GM19452 (cell line): ENCODE results near the gene MYH10.

Experiments used
- ATAC-seq: cut with Tn5 transposase; IDR thresholded peaks from one replicate; pipeline ENCODE4 v1.9.1; 2021; ENCODE audit not compliant: unreplicated experiment

Gene MYH10

GRCh38 chr17:8453326-8453725 lies 177.2 kb downstream of the MYH10 start:
- no peak for ATAC-seq

- ATAC-seq: no peak
Observed at GRCh38 chr17:8451933-8452614, 178.5 kb downstream of the MYH10 start.

DNA sequence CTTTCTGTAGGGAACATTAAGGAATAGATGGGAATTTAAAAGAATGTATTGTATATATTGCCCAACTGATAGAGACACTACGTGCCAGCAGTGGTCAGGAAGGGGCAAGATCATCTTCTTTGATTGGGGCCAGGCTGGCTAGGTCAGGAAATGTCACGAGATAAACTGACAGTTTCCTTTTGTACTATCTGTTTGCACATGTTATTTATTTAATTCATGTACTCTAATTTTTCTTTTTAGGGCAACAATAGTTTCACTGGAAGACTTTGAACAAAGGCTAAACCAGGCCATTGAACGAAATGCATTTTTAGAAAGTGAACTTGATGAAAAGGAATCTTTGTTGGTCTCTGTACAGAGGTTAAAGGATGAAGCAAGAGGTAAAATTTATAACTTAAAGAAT lies 182.2 kb downstream of the MYH10 start:
- ATAC-seq: no peak

DNA sequence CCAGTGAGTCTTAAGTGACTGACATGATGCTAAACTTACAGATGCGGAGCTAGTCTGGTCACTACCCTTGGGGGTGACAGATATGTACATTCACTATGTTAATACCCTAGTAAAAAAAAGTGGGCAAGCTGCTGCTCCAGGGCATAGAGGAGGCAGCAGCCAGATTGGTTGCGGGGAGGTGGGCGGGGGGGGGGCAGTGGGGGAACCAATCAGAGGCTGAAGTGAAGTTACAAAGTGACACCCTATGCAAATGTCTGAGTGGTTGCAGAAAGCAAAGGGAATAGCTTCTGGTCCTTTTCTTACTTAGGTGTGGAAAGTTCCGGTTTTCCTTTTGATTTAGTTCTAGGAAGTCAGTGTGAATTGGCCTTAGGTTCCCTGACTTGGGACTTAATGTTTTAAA lies 182.7 kb downstream of the MYH10 start:
- ATAC-seq: no peak

GRCh38 chr17:8445536-8445935 lies 185.0 kb downstream of the MYH10 start:
- no peak for ATAC-seq

GRCh38 chr17:8444494-8444893 lies 186.0 kb downstream of the MYH10 start:
- no peak for ATAC-seq

- ATAC-seq: no peak
Observed at GRCh38 chr17:8443756-8444155, 186.8 kb downstream of the MYH10 start.

DNA sequence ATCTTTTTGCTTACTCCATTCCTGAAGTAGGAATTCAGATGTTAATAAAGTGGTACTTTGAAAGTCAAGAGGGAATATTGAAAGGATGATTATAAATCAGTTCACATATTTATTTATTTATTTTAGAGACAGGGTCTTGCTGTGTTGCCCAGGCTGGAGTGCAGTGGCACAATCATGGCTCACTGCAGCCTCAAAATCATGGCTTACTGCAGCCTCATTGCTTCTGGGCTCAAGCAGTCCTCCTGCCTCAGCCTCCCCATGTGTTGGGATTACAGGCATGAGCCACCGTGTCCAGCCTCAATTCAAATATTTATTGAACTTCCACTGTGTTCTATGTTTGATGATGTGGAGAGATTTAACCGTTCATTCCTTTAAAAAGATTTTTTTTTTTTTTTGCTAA lies 188.2 kb downstream of the MYH10 start:
- no peak for ATAC-seq

GRCh38 chr17:8441690-8442089 lies 188.8 kb downstream of the MYH10 start:
- no peak for ATAC-seq

GRCh38 chr17:8439681-8440080 lies 190.8 kb downstream of the MYH10 start:
- ATAC-seq: no peak

DNA sequence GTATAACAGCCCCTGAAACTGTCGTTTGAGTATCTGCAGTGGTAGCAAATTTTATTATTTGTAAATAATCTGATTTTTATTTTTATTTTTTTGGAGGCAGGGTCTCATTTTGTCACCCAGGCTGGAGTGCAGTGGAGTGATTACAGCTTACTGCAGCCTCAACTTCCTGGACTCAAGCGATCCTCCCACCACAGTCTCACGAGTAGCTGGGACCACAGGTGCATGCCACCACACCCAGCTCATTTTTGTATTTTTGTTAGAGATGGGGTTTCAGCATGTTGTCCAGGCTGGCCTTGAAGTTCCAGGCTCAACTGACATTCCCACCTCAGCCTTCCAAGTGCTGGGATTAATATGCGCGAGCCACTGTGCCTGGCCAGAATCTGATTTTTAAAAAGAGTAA lies 192.1 kb downstream of the MYH10 start:
- ATAC-seq: no peak

DNA sequence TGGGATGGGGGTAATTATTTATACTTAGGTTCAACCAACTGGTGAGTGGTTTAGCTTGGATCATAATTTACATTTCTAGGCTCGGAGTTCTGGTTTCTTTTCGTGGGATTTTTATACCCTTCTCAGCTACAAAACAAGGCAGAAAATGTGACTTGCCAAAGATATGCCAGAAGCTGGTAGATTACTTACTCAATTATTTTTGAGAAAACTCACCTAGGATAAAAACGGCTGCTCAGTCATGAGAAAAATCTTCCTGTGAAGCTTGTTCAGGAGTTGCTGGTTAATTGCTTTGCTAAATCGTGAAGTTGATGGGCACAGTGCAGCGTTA lies 193.7 kb downstream of the MYH10 start:
- ATAC-seq: no peak

- peak; percentile 40 for ATAC-seq
Observed at GRCh38 chr17:8436169-8436843, 194.2 kb downstream of the MYH10 start.

GRCh38 chr17:8435245-8436168 lies 195.0 kb downstream of the MYH10 start, which contains the start of gene NDEL1:
NDEL1 (plus strand) TSS chr17:8435884; CDS start chr17:8444272, 8,388 bp downstream.
- ATAC-seq: peak; percentile 96

GRCh38 chr17:8430966-8431365 lies 199.6 kb downstream of the MYH10 start:
- ATAC-seq: no peak

- no peak for ATAC-seq
Observed at GRCh38 chr17:8426802-8427201, 203.7 kb downstream of the MYH10 start.

DNA sequence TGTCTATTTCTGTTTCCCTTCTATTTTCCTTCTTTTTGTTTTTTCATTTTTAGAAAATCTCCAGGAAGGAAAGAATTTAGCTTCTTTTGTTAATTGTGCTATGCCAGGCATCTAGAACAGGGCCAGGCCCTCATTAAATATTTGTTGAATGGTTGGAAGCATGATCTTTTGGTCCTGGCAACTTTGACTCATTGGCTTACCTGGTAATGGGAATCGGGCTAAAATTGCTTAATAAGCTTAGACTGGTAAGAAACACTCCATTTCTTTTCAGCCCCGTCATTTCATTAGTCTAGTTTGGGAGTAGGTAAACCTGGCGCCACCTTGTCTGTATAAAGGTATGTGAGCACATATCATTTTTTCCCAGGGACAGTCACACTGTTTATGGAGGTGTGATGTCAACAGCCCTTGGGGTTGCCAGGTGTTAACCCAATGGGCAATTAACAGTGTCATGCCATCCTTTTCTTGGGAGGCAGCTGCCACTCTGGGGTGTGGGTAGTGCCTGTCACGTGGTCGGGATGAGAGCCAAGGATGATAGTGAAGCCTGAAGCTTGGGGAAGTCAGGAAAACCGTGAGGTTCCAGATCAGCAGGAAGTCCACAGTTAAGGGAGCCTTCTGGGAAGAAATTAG lies 204.3 kb downstream of the MYH10 start:
- ATAC-seq: no peak
